ENCODE data around the gene LDLRAD3. TPM values are rescaled to one million over a fixed set of nuclear protein-coding genes. Genes with fewer than 3 reads are reported as not detected.

The LDLRAD3 gene
- total and polyA plus RNA-seq, 4 experiments from 2014 or later: not detected

- Histone ChIP-seq H3K4me3 (ENCODE audit: low read length in 2 of 2) (no peak overlapping the region), H3K36me3 (ENCODE audit: insufficient read depth, low read length) (no peaks in the 10 kb centered on the region), H3K27ac (ENCODE audit: low read depth, low read length) (no peak overlapping the region), H3K9me3 (ENCODE audit: control insufficient read depth in 1 of 2, low read length in 2 of 2) (no peaks in the 10 kb centered on the region), H3K4me1 (ENCODE audit: insufficient read depth, low read length) (no peaks in the 10 kb centered on the region), H3K27me3 (ENCODE audit: insufficient read depth, low read length) (no peaks in the 10 kb centered on the region)
- H3K27me3 Mint-ChIP-seq: peaks cover 7 to 13% of the 10 kb centered on the region in 2 donors
- peaks cover 0 to 26% (median 9%) of the 10 kb centered on the region in 8 donors for H3K9me3 Mint-ChIP-seq
- intact Hi-C loops (cut with micrococcal nuclease): no loop called here
- no peak for DNase-seq
- H3K4me3 Mint-ChIP-seq: no peak overlapping the region
- POLR2A ChIA-PET (ENCODE audit: partially characterized antibody): no interaction called here
- no peaks in the 10 kb centered on the region for H3K36me3 Mint-ChIP-seq
- H3K4me1 Mint-ChIP-seq: no peaks in the 10 kb centered on the region
- no peak overlapping the region for H3K27ac Mint-ChIP-seq
- CTCF ChIA-PET (ENCODE audit: partially characterized antibody): no interaction called here
These were observed 117.1 kb downstream of the LDLRAD3 start for GRCh38 chr11:36060926-36061325.

DNA sequence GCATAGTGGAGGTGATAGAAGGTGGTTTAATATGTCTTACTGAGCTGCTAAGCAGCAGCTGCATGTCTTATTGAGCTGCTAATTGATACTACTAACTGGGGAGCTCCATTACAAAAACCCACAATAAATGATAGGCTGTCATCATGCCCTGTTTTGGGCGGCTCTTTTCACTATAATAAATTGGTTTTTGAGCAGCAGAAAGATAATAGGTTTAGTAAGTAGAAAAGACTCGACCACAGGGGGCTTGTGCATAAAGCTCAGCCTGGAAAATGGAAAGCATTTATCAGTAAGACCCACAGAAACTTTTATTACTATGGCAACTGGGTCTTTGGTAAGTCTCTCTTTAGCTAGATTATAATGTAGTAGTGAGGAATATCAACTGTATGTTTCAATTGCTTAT, 117.6 kb downstream of the LDLRAD3 start:
- H3K4me3 ChIP-seq (ENCODE audit: low read length in 2 of 2): no peak overlapping the region
- no peaks in the 10 kb centered on the region for H3K4me1 Mint-ChIP-seq
- H3K4me3 Mint-ChIP-seq: no peak overlapping the region
- ChIA-PET CTCF (ENCODE audit: partially characterized antibody) (no interaction called here), POLR2A (ENCODE audit: partially characterized antibody) (no interaction called here)
- DNase-seq: no peak
- no peaks in the 10 kb centered on the region for H3K36me3 Mint-ChIP-seq
- peaks cover 0 to 31% (median 11%) of the 10 kb centered on the region in 8 donors for H3K9me3 Mint-ChIP-seq
- no peak overlapping the region for H3K27ac Mint-ChIP-seq
- H3K4me1 ChIP-seq (ENCODE audit: insufficient read depth, low read length): no peaks in the 10 kb centered on the region
- intact Hi-C loops (cut with micrococcal nuclease): no loop called here
- no peaks in the 10 kb centered on the region for H3K36me3 ChIP-seq (ENCODE audit: insufficient read depth, low read length)
- H3K27ac ChIP-seq (ENCODE audit: low read depth, low read length): no peak overlapping the region
- H3K27me3 Mint-ChIP-seq: peaks cover 7 to 13% of the 10 kb centered on the region in 2 donors
- no peaks in the 10 kb centered on the region for H3K9me3 ChIP-seq (ENCODE audit: control insufficient read depth in 1 of 2, low read length in 2 of 2)
- H3K27me3 ChIP-seq (ENCODE audit: insufficient read depth, low read length): no peaks in the 10 kb centered on the region

DNA sequence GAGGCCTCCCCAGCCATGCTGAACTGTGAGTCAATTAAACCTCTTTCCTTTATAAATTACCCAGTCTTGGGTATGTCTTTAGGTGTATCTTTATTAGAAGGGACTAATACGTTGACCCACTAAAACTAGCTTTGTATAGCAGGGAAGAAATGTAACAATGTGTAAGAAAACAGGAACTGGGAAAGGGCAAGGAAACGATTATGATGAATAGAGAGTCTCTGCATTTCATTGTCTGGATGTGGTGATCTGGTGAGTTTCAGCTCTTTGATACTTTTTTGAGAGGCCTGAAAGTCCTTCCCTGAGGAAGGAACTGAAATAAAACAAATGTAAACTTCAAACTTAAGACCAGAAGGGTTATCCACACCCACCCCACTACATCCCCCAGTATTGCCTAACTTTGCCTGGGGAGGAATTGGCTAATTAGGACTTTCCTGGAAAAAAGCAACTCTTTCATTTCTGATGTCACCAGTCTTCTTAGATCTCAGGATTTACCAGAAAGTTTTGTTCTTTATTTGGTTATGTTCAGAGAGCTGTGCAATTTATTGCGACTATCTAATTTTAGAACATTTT, 119.0 kb downstream of the LDLRAD3 start:
- peaks cover 0 to 35% (median 16%) of the 10 kb centered on the region in 8 donors for H3K9me3 Mint-ChIP-seq
- peak overlapping the region in 2 of 7 donors; percentile 4 to 43 for H3K27ac Mint-ChIP-seq
- peaks cover 4 to 10% of the 10 kb centered on the region in 2 donors for H3K27me3 Mint-ChIP-seq
- Histone ChIP-seq H3K27ac (ENCODE audit: low read depth, low read length) (no peak overlapping the region), H3K9me3 (ENCODE audit: control insufficient read depth in 1 of 2, low read length in 2 of 2) (no peaks in the 10 kb centered on the region), H3K4me1 (ENCODE audit: insufficient read depth, low read length) (no peaks in the 10 kb centered on the region), H3K36me3 (ENCODE audit: insufficient read depth, low read length) (no peaks in the 10 kb centered on the region), H3K27me3 (ENCODE audit: insufficient read depth, low read length) (no peaks in the 10 kb centered on the region), H3K4me3 (ENCODE audit: low read length in 2 of 2) (no peak overlapping the region)
- no peak for DNase-seq
- intact Hi-C loops (cut with micrococcal nuclease): no loop called here
- H3K36me3 Mint-ChIP-seq: no peaks in the 10 kb centered on the region
- ChIA-PET CTCF (ENCODE audit: partially characterized antibody) (no interaction called here), POLR2A (ENCODE audit: partially characterized antibody) (no interaction called here)
- no peak overlapping the region for H3K4me3 Mint-ChIP-seq
- no peaks in the 10 kb centered on the region for H3K4me1 Mint-ChIP-seq

GRCh38 chr11:36065436-36065835, 121.6 kb downstream of the LDLRAD3 start:
- ChIA-PET CTCF (ENCODE audit: partially characterized antibody) (no interaction called here), POLR2A (ENCODE audit: partially characterized antibody) (no interaction called here)
- Mint-ChIP-seq H3K27ac (no peak overlapping the region), H3K27me3 (peaks cover 2 to 4% of the 10 kb centered on the region in 2 donors), H3K4me3 (no peak overlapping the region), H3K36me3 (no peaks in the 10 kb centered on the region), H3K9me3 (peaks cover 0 to 31% (median 11%) of the 10 kb centered on the region in 8 donors), H3K4me1 (no peaks in the 10 kb centered on the region)
- no peaks in the 10 kb centered on the region for H3K9me3 ChIP-seq (ENCODE audit: control insufficient read depth in 1 of 2, low read length in 2 of 2)
- no peaks in the 10 kb centered on the region for H3K4me1 ChIP-seq (ENCODE audit: insufficient read depth, low read length)
- intact Hi-C loops (cut with micrococcal nuclease): no loop called here
- no peaks in the 10 kb centered on the region for H3K27me3 ChIP-seq (ENCODE audit: insufficient read depth, low read length)
- H3K4me3 ChIP-seq (ENCODE audit: low read length in 2 of 2): no peak overlapping the region
- no peaks in the 10 kb centered on the region for H3K36me3 ChIP-seq (ENCODE audit: insufficient read depth, low read length)
- no peak for DNase-seq
- H3K27ac ChIP-seq (ENCODE audit: low read depth, low read length): no peak overlapping the region

DNA sequence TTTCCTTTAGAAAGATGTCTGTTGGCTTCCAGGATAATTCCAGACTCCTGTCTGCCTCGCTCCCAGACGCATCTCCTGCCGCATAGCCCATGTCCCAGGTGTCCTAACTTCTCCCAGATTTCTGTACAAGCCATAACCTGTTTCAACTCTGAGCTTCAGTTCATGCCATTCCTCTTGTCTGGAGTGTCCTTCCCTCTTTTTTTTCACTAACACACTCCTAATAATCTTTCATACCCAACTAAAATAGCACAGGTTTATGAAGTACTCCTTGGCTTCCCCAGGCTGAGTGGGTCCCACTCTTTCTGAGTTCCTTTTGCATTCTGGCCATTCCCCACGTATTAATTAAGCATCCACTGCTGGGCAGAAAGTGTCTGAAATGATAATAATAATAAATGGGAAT, 123.0 kb downstream of the LDLRAD3 start:
- no peak overlapping the region for H3K27ac Mint-ChIP-seq
- CTCF ChIA-PET (ENCODE audit: partially characterized antibody): no interaction called here
- H3K4me1 Mint-ChIP-seq: no peaks in the 10 kb centered on the region

DNA sequence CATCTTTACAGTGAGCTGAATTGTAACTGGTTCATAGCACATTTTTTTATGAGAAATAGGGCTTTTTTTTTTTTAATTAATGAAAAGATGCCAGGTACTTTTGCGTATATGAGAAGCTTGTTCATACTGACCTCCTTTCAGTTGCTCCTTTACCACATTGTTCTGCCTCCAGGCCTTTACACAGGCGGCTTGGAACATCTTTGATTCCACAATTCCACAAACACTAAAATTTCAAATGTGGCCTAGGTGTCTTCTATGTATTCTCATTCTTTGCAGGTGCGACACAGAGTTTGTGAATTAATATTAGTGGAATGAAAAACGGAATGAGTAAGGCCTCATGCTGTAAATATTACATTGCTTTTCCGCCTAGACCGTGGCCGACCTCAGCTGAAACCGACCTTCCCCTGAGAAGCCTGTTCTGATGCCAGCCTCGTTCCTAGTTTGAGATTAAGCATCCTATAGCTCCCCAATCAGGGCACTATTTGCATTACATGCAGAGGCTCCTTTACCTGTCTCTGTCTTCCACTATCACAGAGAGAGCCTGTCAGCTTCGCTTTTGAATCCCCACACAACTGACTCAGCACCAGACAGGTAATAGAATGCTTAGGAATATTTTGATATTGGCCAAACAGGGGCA, 125.8 kb downstream of the LDLRAD3 start:
- Mint-ChIP-seq H3K27me3 (peaks cover 4 to 14% of the 10 kb centered on the region in 2 donors), H3K36me3 (no peaks in the 10 kb centered on the region), H3K4me3 (no peak overlapping the region), H3K4me1 (no peaks in the 10 kb centered on the region), H3K9me3 (peaks cover 0 to 16% (median 8%) of the 10 kb centered on the region in 8 donors), H3K27ac (no peak overlapping the region)
- no peaks in the 10 kb centered on the region for H3K9me3 ChIP-seq (ENCODE audit: control insufficient read depth in 1 of 2, low read length in 2 of 2)
- no peak overlapping the region for H3K4me3 ChIP-seq (ENCODE audit: low read length in 2 of 2)
- no peak for DNase-seq
- intact Hi-C loops (cut with micrococcal nuclease): no loop called here
- H3K27me3 ChIP-seq (ENCODE audit: insufficient read depth, low read length): no peaks in the 10 kb centered on the region
- no peaks in the 10 kb centered on the region for H3K36me3 ChIP-seq (ENCODE audit: insufficient read depth, low read length)
- H3K4me1 ChIP-seq (ENCODE audit: insufficient read depth, low read length): no peaks in the 10 kb centered on the region
- no peak overlapping the region for H3K27ac ChIP-seq (ENCODE audit: low read depth, low read length)
- ChIA-PET POLR2A (ENCODE audit: partially characterized antibody) (no interaction called here), CTCF (ENCODE audit: partially characterized antibody) (no interaction called here)

More for the DNA sequence above, 123.0 kb downstream of the LDLRAD3 start:
- Mint-ChIP-seq H3K4me3 (no peak overlapping the region), H3K9me3 (peaks cover 0 to 25% (median 10%) of the 10 kb centered on the region in 8 donors), H3K36me3 (no peaks in the 10 kb centered on the region), H3K27me3 (peaks cover 5 to 10% of the 10 kb centered on the region in 2 donors)
- H3K9me3 ChIP-seq (ENCODE audit: control insufficient read depth in 1 of 2, low read length in 2 of 2): no peaks in the 10 kb centered on the region
- H3K27me3 ChIP-seq (ENCODE audit: insufficient read depth, low read length): no peaks in the 10 kb centered on the region
- no peaks in the 10 kb centered on the region for H3K4me1 ChIP-seq (ENCODE audit: insufficient read depth, low read length)
- H3K36me3 ChIP-seq (ENCODE audit: insufficient read depth, low read length): no peaks in the 10 kb centered on the region
- POLR2A ChIA-PET (ENCODE audit: partially characterized antibody): no interaction called here
- no peak for DNase-seq
- intact Hi-C loops (cut with micrococcal nuclease): no loop called here
- no peak overlapping the region for H3K4me3 ChIP-seq (ENCODE audit: low read length in 2 of 2)
- H3K27ac ChIP-seq (ENCODE audit: low read depth, low read length): no peak overlapping the region

DNA sequence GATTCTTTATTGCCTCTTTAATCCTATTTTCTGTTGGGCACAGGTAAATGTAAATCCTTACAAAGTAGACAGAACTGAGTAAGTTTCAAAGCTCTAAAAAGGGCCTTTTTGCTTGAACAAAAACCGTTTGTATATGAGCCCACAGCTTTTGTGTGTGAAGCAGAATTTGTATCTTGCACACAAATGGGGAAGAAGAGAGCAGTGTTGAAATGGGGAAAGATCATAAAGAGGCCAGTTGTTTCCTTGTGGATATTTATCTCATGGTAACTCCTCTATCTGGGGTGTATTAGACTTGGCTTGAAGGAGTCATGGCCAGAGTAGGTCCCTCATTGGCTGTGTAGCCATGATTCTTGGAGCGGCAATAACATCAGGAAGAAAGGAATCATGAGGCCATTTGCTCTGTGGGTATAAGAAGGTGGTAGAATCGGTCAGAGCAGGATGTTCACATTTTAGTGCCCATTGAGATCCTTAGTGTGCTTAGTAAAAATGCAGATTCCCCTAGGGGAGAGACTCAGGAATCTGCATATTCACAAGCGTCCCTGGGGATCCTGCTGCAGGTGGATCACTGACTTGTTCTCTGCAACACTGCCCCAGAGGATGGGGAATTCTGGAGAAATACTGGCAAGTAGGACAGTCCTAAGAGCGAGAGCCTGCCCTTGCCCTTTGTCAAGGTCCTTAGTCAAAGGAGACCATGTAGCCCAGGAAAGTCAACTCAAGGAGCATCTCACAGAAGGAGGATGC, 126.5 kb downstream of the LDLRAD3 start:
- Mint-ChIP-seq H3K4me1 (no peaks in the 10 kb centered on the region), H3K27me3 (peaks cover 4 to 12% of the 10 kb centered on the region in 2 donors), H3K36me3 (no peaks in the 10 kb centered on the region), H3K4me3 (no peak overlapping the region), H3K27ac (no peak overlapping the region), H3K9me3 (peaks cover 0 to 16% (median 8%) of the 10 kb centered on the region in 8 donors)
- ChIA-PET CTCF (ENCODE audit: partially characterized antibody) (no interaction called here), POLR2A (ENCODE audit: partially characterized antibody) (no interaction called here)
- no peak for DNase-seq
- Histone ChIP-seq H3K4me1 (ENCODE audit: insufficient read depth, low read length) (no peaks in the 10 kb centered on the region), H3K9me3 (ENCODE audit: control insufficient read depth in 1 of 2, low read length in 2 of 2) (no peaks in the 10 kb centered on the region), H3K27me3 (ENCODE audit: insufficient read depth, low read length) (no peaks in the 10 kb centered on the region), H3K27ac (ENCODE audit: low read depth, low read length) (no peak overlapping the region), H3K4me3 (ENCODE audit: low read length in 2 of 2) (no peak overlapping the region), H3K36me3 (ENCODE audit: insufficient read depth, low read length) (no peaks in the 10 kb centered on the region)
- intact Hi-C loops (cut with micrococcal nuclease): no loop called here

All from CD4-positive, alpha-beta memory T cell (primary cell).